Measurements from ENCODE around the gene ESR2. TPM values are rescaled to one million over a fixed set of nuclear protein-coding genes. Genes with fewer than 3 reads are reported as not detected.

Gene ESR2
- polyA plus RNA-seq, 3 donors: 0.04 TPM; not detected in 2

GRCh38 chr14:64227856-64228255, 66.3 kb downstream of the ESR2 start:
- H2AFZ ChIP-seq (ENCODE audit: insufficient read depth, low read depth, low read length, poor library complexity, severe bottlenecking): no peak overlapping the region
- H3K27ac ChIP-seq (ENCODE audit: low read depth in 1 of 2, low read length in 2 of 2): no peak overlapping the region
- H3K27ac Mint-ChIP-seq: no peak overlapping the region
- WGBS (ENCODE audit: insufficient coverage): no CpG with 5 or more reads among the region's 1 CpG
- H3K9me3 ChIP-seq (replicated peaks in 1 of 2; ENCODE audit: control insufficient read depth in 1 of 2, insufficient read depth in 1 of 2, low read length in 2 of 2): no peaks in the 10 kb centered on the region
- H3K4me2 ChIP-seq (replicated peaks; ENCODE audit: extremely low read depth, low read length, poor library complexity, severe bottlenecking): no peak overlapping the region
- no peaks in the 10 kb centered on the region for H3K36me3 ChIP-seq (replicated peaks in 1 of 2; ENCODE audit: control insufficient read depth in 1 of 2, insufficient read depth in 2 of 2, low read length in 2 of 2)
- H3K4me3 Mint-ChIP-seq: no peak overlapping the region
- no peak for DNase-seq
- H3K79me2 ChIP-seq (ENCODE audit: insufficient read depth, low read length): no peaks in the 10 kb centered on the region
- H3K27me3 Mint-ChIP-seq (ENCODE audit: low read depth in 3 of 3): peaks cover 0 to 12% (median 5%) of the 10 kb centered on the region in 3 donors
- no peaks in the 10 kb centered on the region for H3K27me3 ChIP-seq (ENCODE audit: control insufficient read depth in 2 of 2, insufficient read depth in 2 of 2, low read length in 2 of 2)
- no peaks in the 10 kb centered on the region for H3K9me3 Mint-ChIP-seq
- H3K4me1 ChIP-seq (ENCODE audit: control insufficient read depth in 1 of 2, insufficient read depth in 2 of 2, low read length in 2 of 2): no peaks in the 10 kb centered on the region
- H3K4me1 Mint-ChIP-seq: no peaks in the 10 kb centered on the region
- no peaks in the 10 kb centered on the region for H4K20me1 ChIP-seq (ENCODE audit: insufficient read depth, low read length)
- intact Hi-C loops (cut with micrococcal nuclease): no loop called here
- H3K9ac ChIP-seq (ENCODE audit: insufficient read depth, low read length, poor library complexity, severe bottlenecking): no peak overlapping the region
- H3K36me3 Mint-ChIP-seq: no peaks in the 10 kb centered on the region
- no peak for TF ChIP-seq CTCF (IDR thresholded peaks at IDR 0.05)
- no peak overlapping the region for H3K4me3 ChIP-seq (replicated peaks in 1 of 3; ENCODE audit: low read depth in 2 of 3, low read length in 3 of 3)

- H3K4me1 ChIP-seq (ENCODE audit: control insufficient read depth in 1 of 2, insufficient read depth in 2 of 2, low read length in 2 of 2): peaks cover 0 to 6% of the 10 kb centered on the region in 2 donors
- no peaks in the 10 kb centered on the region for H3K36me3 ChIP-seq (replicated peaks in 1 of 2; ENCODE audit: control insufficient read depth in 1 of 2, insufficient read depth in 2 of 2, low read length in 2 of 2)
- Mint-ChIP-seq H3K36me3 (no peaks in the 10 kb centered on the region), H3K27ac (no peak overlapping the region), H3K4me1 (peaks cover 13% of the 10 kb centered on the region), H3K9me3 (no peaks in the 10 kb centered on the region), H3K4me3 (no peak overlapping the region), H3K27me3 (ENCODE audit: low read depth in 3 of 3) (peaks cover 11 to 20% (median 12%) of the 10 kb centered on the region in 3 donors)
- no peak overlapping the region for H3K4me2 ChIP-seq (replicated peaks; ENCODE audit: extremely low read depth, low read length, poor library complexity, severe bottlenecking)
- no peak overlapping the region for H3K9ac ChIP-seq (ENCODE audit: insufficient read depth, low read length, poor library complexity, severe bottlenecking)
- no peak for TF ChIP-seq CTCF (IDR thresholded peaks at IDR 0.05)
- H3K9me3 ChIP-seq (replicated peaks in 1 of 2; ENCODE audit: control insufficient read depth in 1 of 2, insufficient read depth in 1 of 2, low read length in 2 of 2): no peaks in the 10 kb centered on the region
- H3K27ac ChIP-seq (ENCODE audit: low read depth in 1 of 2, low read length in 2 of 2): no peak overlapping the region
- H3K27me3 ChIP-seq (ENCODE audit: control insufficient read depth in 2 of 2, insufficient read depth in 2 of 2, low read length in 2 of 2): no peaks in the 10 kb centered on the region
- 95% methylated on average over 10 of the region's 10 CpGs for WGBS (ENCODE audit: insufficient coverage)
- no peaks in the 10 kb centered on the region for H3K79me2 ChIP-seq (ENCODE audit: insufficient read depth, low read length)
- no peak overlapping the region for H3K4me3 ChIP-seq (replicated peaks in 1 of 3; ENCODE audit: low read depth in 2 of 3, low read length in 3 of 3)
- H2AFZ ChIP-seq (ENCODE audit: insufficient read depth, low read depth, low read length, poor library complexity, severe bottlenecking): no peak overlapping the region
- no peaks in the 10 kb centered on the region for H4K20me1 ChIP-seq (ENCODE audit: insufficient read depth, low read length)
- no peak for DNase-seq
- intact Hi-C loops (cut with micrococcal nuclease): no loop called here
Measured at GRCh38 chr14:64225151-64225757, 68.9 kb downstream of the ESR2 start.

Measured in CD14-positive monocyte (primary cell).